Measurements from ENCODE around the gene PRDM16. TPM values are rescaled to one million over a fixed set of nuclear protein-coding genes. Genes with fewer than 3 reads are reported as not detected.

The PRDM16 gene
- total RNA-seq, 4 donors from 2014 or later: 5.4 to 13.2 (median 7.7) TPM

DNA sequence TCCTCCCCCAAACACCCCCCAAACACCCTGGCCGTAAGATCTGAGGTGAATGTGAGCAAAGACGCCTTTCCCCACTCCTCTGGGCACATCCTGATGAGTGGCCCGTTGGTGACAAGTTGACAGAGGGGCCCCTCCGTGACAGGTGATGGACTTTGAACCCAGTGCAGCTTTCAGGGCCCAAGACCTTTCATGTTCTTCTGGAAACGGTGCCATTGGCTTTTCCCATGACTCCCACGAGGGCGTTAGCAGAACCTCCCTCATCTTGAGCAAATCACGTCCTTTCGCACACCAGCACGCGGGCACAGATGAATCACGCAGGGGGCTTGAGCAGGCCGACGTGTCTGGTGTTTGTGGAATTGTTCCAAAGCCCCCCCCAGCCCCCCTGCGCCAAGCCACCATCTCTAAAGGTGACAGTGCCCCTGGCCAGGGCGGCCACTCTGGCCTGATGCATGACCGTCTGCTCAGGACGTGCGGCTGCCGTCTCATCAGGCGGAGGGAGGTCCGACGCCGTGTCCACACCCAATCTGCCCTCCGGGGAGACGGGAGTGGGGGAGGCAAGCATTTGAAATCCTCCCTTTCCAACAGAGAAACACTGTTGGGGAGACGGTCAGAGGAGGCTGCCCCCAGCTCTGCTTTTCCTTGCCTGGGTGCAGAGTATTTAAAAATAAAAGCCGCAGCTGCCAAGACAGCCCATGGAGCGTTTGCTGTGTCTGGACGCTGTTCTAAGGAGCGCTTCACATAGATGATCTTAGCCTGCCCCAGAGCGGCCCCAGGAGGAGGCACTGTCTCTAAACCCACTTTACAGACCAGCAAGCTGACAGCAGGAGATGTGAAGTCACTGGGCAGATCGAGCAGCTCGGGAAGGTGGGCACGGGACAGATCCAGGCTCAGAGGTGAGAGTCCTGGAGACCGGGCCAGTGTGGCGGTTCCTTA is 287.2 kb downstream of the PRDM16 start:
- H3K27me3 ChIP-seq: no peaks in the 10 kb centered on the region
- TF ChIP-seq POLR2A (IDR thresholded peaks at IDR 0.05): no peak
- TF ChIP-seq, protein P1, sequence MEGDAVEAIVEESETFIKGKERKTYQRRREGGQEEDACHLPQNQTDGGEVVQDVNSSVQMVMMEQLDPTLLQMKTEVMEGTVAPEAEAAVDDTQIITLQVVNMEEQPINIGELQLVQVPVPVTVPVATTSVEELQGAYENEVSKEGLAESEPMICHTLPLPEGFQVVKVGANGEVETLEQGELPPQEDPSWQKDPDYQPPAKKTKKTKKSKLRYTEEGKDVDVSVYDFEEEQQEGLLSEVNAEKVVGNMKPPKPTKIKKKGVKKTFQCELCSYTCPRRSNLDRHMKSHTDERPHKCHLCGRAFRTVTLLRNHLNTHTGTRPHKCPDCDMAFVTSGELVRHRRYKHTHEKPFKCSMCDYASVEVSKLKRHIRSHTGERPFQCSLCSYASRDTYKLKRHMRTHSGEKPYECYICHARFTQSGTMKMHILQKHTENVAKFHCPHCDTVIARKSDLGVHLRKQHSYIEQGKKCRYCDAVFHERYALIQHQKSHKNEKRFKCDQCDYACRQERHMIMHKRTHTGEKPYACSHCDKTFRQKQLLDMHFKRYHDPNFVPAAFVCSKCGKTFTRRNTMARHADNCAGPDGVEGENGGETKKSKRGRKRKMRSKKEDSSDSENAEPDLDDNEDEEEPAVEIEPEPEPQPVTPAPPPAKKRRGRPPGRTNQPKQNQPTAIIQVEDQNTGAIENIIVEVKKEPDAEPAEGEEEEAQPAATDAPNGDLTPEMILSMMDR (IDR thresholded peaks at IDR 0.05): no peak
- no peak overlapping the region for H3K27ac ChIP-seq
- no peak for DNase-seq
- no peaks in the 10 kb centered on the region for H3K9me3 ChIP-seq
- H3K4me1 ChIP-seq: peaks cover 0 to 25% (median 0%) of the 10 kb centered on the region in 4 donors
- H3K4me3 ChIP-seq: no peak overlapping the region
- no peaks in the 10 kb centered on the region for H3K36me3 ChIP-seq

DNA sequence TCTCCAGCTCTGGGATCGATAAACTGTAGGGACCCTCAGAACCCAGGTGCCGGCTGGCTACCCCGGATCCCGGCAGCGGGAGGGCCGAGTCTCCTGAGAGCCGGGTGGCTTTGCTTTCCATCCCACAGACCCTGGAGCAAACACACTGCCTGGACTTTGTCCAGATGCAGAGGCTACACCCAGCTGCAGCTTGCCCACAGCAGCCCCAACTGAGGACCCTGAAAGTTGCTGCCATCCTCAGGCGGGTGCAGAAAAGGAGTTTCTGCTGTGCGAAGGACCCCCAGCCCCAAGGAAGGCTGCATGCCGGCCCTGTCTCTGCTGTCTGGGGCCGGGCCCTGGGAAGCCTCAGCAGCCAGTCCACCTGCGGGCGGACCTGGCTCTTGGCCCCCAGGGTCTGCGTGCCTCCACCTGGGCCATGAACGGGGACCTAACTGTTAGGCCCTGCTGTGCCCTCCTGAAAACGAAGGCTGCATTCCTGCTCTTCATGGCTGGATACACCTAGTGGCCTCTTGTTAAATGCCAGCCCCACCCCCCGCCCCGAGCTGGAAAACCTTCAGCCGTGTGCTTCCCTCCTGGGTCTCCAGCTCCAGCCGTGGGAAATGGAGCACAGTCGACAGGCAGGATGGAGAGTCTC is 287.9 kb downstream of the PRDM16 start:
- Histone ChIP-seq H3K36me3 (no peaks in the 10 kb centered on the region), H3K27me3 (no peaks in the 10 kb centered on the region), H3K4me1 (peaks cover 0 to 21% (median 0%) of the 10 kb centered on the region in 4 donors), H3K27ac (no peak overlapping the region), H3K9me3 (no peaks in the 10 kb centered on the region), H3K4me3 (no peak overlapping the region)
- no peak for DNase-seq
- TF ChIP-seq, protein P1 (IDR thresholded peaks at IDR 0.05): no peak
- TF ChIP-seq POLR2A (IDR thresholded peaks at IDR 0.05): no peak

DNA sequence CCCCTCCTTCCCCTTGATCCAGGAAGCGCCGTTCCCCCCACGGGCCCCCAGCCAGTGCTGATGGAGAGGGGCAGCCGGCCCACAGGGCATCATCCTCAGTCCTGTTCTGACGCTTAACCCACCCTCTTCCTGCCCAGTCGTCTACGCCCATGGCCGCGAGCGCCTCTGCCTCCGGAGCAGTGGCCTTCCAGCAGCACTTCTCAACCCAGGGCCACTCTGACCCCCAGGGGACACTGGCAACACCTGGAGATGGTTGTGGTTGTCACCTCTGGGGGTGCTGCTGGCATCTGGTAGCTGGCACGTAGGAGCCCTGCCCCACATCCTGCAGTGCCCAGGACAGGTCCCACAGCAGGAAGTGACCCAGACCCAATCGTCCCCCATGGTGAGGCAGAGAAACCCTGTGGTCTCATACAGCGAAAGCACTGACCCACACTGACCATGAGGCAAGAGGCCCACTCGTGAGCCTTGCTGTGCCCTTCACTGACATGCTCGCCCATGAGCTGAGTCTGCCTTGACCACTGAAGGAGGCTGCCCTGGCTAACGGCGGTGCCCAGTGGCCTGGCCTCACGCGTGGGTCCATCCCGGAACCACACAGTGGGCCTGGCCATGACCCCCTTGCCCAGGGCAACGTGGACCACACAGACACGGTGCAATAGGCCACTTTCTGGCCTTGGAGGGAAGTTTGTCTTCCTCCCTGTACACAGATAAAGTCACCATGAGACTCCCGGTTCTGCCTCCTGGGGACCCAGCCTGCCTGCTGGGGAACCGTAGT is 288.7 kb downstream of the PRDM16 start:
- no peak overlapping the region for H3K27ac ChIP-seq
- no peaks in the 10 kb centered on the region for H3K36me3 ChIP-seq
- TF ChIP-seq, protein P1 (IDR thresholded peaks at IDR 0.05): no peak
- no peak for TF ChIP-seq POLR2A (IDR thresholded peaks at IDR 0.05)
- DNase-seq: no peak
- H3K4me3 ChIP-seq: no peak overlapping the region
- no peaks in the 10 kb centered on the region for H3K9me3 ChIP-seq
- H3K27me3 ChIP-seq: no peaks in the 10 kb centered on the region
- peaks cover 0 to 14% (median 0%) of the 10 kb centered on the region in 4 donors for H3K4me1 ChIP-seq

GRCh38 chr1:3359351-3359750 is 290.3 kb downstream of the PRDM16 start:
- Histone ChIP-seq H3K4me3 (no peak overlapping the region), H3K27me3 (no peaks in the 10 kb centered on the region), H3K4me1 (no peaks in the 10 kb centered on the region), H3K9me3 (no peaks in the 10 kb centered on the region), H3K27ac (no peak overlapping the region), H3K36me3 (no peaks in the 10 kb centered on the region)
- DNase-seq: no peak
- TF ChIP-seq, protein P1 (IDR thresholded peaks at IDR 0.05): no peak

GRCh38 chr1:3359756-3360440 is 290.9 kb downstream of the PRDM16 start:
- Histone ChIP-seq H3K27me3 (no peaks in the 10 kb centered on the region), H3K36me3 (no peaks in the 10 kb centered on the region), H3K27ac (no peak overlapping the region), H3K4me3 (no peak overlapping the region), H3K4me1 (no peaks in the 10 kb centered on the region), H3K9me3 (no peaks in the 10 kb centered on the region)
- TF ChIP-seq, protein P1 (IDR thresholded peaks at IDR 0.05): no peak
- TF ChIP-seq POLR2A (IDR thresholded peaks at IDR 0.05): no peak
- peak in 1 of 3 donors; percentile 57 for DNase-seq
